NT2/D1 (cell line): Measurements from ENCODE around the gene TUBA4B.

ENCODE experiments used
- SUZ12 ChIP-seq: IDR thresholded peaks from 2 replicates; pipeline ENCODE4 v1.6.1; 2011; ENCODE audit not compliant: insufficient read length, insufficient read depth; ENCODE audit errors: extremely low read depth
- YY1 ChIP-seq: IDR thresholded peaks from 2 replicates; pipeline ENCODE4 v1.6.1; 2011; ENCODE audit not compliant: insufficient read length, insufficient read depth
- ZNF274 ChIP-seq: IDR thresholded peaks from 2 replicates; pipeline ENCODE4 v1.6.1; 2011; ENCODE audit warnings: mild to moderate bottlenecking, low read depth, low read length

DNA sequence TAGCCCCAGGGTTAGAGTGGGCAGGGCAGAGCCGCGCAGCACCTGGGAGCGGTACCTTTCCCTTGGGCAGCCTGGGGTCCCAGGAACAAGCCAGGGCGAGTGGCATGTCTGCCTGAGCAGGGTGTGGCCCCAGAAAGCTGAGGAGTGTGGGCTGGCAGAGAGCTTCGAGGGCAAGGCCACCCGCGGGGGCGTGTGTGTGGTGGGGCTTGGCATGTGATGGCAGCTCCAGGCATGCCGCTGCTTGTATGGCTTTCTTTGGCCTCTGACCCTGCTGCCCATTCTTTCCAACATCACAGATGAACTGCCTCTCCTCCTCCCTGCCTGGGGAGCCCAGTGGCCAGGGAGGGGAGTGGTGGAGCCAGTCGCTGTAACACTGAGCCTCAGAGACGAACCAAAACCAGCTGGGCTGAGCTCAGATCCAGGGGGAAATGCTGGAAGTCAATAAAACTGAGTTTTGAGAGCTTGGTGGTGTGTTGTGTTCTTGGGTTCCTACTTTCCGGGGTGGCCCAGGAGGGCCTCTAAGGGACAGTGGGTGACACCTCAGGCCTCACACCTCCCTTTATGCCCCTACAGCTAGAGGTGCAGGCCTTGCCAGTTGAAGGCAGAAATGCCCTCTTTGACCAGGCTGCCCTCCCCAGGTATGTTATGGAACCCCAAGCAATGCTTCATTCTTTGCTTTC is 33.5 kb downstream of the TUBA4B start:
- TF ChIP-seq SUZ12 (no peak), ZNF274 (no peak), YY1 (no peak)
